Neural progenitor cell (in vitro differentiated cells): ENCODE data around the gene XPNPEP1. TPM values are rescaled to one million over a fixed set of nuclear protein-coding genes. Genes with fewer than 3 reads are reported as not detected.

Experiments
- DNase-seq: peaks from one replicate; pipeline ENCODE4 v3.0.0-alpha.2; 2016; ENCODE audit warnings: low spot score
- H2AFZ ChIP-seq: fragments of 200-600 bp; sonication (generic); replicated peaks from 2 replicates; pipeline ENCODE4 v1.6.1; 2016; ENCODE audit warnings: antibody characterized with exemption
- H3F3A ChIP-seq: fragments of 200-600 bp; sonication (generic); 2 replicates; pipeline ENCODE4 v1.6.1; 2016; ENCODE audit warnings: antibody characterized with exemption, low read depth
- H3K27ac ChIP-seq: fragments of 200-600 bp; sonication (generic); 2 replicates; pipeline ENCODE4 v1.5.1; 2016; ENCODE audit warnings: mild to moderate bottlenecking
- H3K27me3 ChIP-seq: fragments of 200-600 bp; sonication (generic); 2 replicates; pipeline ENCODE4 v1.6.1; 2016; ENCODE audit warnings: mild to moderate bottlenecking, moderate library complexity
- H3K36me3 ChIP-seq: fragments of 200-600 bp; sonication (generic); 2 replicates; pipeline ENCODE4 v1.5.1; 2016
- H3K4me1 ChIP-seq: fragments of 200-600 bp; sonication (generic); 2 replicates; pipeline ENCODE4 v1.6.1; 2016; ENCODE audit warnings: mixed run types
- H3K4me2 ChIP-seq: fragments of 200-600 bp; sonication (generic); 2 replicates; pipeline ENCODE4 v1.6.1; 2016
- H3K4me3 ChIP-seq: fragments of 200-600 bp; sonication (generic); 2 replicates; pipeline ENCODE4 v1.5.1; 2016
- H3K79me2 ChIP-seq: fragments of 200-600 bp; sonication (generic); 2 replicates; pipeline ENCODE4 v1.6.1; 2016; ENCODE audit warnings: low read depth
- H3K9ac ChIP-seq: fragments of 200-600 bp; sonication (generic); 2 replicates; pipeline ENCODE4 v1.6.1; 2016
- H3K9me3 ChIP-seq: fragments of 200-600 bp; sonication (generic); 2 replicates; pipeline ENCODE4 v1.5.1; 2016; ENCODE audit warnings: low read depth
- H4K20me1 ChIP-seq: fragments of 200-600 bp; sonication (generic); 2 replicates; pipeline ENCODE4 v1.6.1; 2016; ENCODE audit warnings: low read depth
- H3K27ac Mint-ChIP-seq: 3 replicates; pipeline ENCODE4 v1.8.0; 2021; ENCODE audit warnings: mixed read lengths
- H3K27me3 Mint-ChIP-seq: 2 replicates; pipeline ENCODE4 v1.8.0; 2022; ENCODE audit warnings: low read depth, mild to moderate bottlenecking, inconsistent platforms, moderate library complexity, mixed read lengths; ENCODE audit not compliant: insufficient read depth
- H3K36me3 Mint-ChIP-seq: 3 replicates; pipeline ENCODE4 v1.8.0; 2021; ENCODE audit warnings: mixed read lengths
- H3K4me1 Mint-ChIP-seq: 3 replicates; pipeline ENCODE4 v1.8.0; 2021; ENCODE audit warnings: mixed read lengths
- H3K4me3 Mint-ChIP-seq: 3 replicates; pipeline ENCODE4 v1.8.0; 2021; ENCODE audit warnings: mild to moderate bottlenecking, moderate library complexity, mixed read lengths
- H3K9me3 Mint-ChIP-seq: 3 replicates; pipeline ENCODE4 v1.8.0; 2020; ENCODE audit warnings: mixed read lengths
- EZH2 ChIP-seq: fragments of 200-600 bp; sonication (generic); IDR thresholded peaks from 2 replicates; pipeline ENCODE4 v1.6.1; 2017; ENCODE audit warnings: antibody characterized with exemption, mild to moderate bottlenecking, moderate library complexity
- EZH2phosphoT487 ChIP-seq: fragments of 200-600 bp; sonication (generic); IDR thresholded peaks from 2 replicates; pipeline ENCODE4 v1.6.1; 2017; ENCODE audit warnings: antibody characterized with exemption
- total RNA-seq: library from RNA; depleted of rRNA; stranded (reverse); fragments of >200 nt; gene quantifications from 2 replicates; pipeline ENCODE4 v1.2.3, GENCODE V29; 2015; ENCODE audit warnings: low replicate concordance
- TF ChIP-seq, protein P1 (sequence below): fragments of 200-600 bp; sonication (generic); IDR thresholded peaks from 2 replicates; pipeline ENCODE4 v1.5.1; 2017; ENCODE audit warnings: antibody characterized with exemption, mild to moderate bottlenecking

XPNPEP1 gene
- total RNA-seq, 1 donor from 2014 or later, result 113 TPM

GRCh38 chr10:109899356-109900331 lies 23.7 kb downstream of the XPNPEP1 start:
- Histone ChIP-seq H3K79me2 (peaks cover 12% of the 10 kb centered on the region), H3K36me3 (peaks cover 5% of the 10 kb centered on the region), H3F3A (no peaks in the 10 kb centered on the region), H3K9me3 (no peaks in the 10 kb centered on the region), H3K4me2 (no peak overlapping the region), H3K27me3 (no peaks in the 10 kb centered on the region), H4K20me1 (no peaks in the 10 kb centered on the region), H3K27ac (no peak overlapping the region), H3K4me3 (no peak overlapping the region), H3K4me1 (peaks cover 5% of the 10 kb centered on the region), H3K9ac (no peak overlapping the region), H2AFZ (no peak overlapping the region)
- H3K4me1 Mint-ChIP-seq, result peaks cover 14% of the 10 kb centered on the region
- DNase-seq, result no peak
- TF ChIP-seq EZH2 (no peak), EZH2phosphoT487 (no peak)
- TF ChIP-seq, protein P1, sequence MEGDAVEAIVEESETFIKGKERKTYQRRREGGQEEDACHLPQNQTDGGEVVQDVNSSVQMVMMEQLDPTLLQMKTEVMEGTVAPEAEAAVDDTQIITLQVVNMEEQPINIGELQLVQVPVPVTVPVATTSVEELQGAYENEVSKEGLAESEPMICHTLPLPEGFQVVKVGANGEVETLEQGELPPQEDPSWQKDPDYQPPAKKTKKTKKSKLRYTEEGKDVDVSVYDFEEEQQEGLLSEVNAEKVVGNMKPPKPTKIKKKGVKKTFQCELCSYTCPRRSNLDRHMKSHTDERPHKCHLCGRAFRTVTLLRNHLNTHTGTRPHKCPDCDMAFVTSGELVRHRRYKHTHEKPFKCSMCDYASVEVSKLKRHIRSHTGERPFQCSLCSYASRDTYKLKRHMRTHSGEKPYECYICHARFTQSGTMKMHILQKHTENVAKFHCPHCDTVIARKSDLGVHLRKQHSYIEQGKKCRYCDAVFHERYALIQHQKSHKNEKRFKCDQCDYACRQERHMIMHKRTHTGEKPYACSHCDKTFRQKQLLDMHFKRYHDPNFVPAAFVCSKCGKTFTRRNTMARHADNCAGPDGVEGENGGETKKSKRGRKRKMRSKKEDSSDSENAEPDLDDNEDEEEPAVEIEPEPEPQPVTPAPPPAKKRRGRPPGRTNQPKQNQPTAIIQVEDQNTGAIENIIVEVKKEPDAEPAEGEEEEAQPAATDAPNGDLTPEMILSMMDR, result no peak
- H3K27ac Mint-ChIP-seq, result no peak overlapping the region
- peaks cover 2% of the 10 kb centered on the region for H3K27me3 Mint-ChIP-seq
- peaks cover 31% of the 10 kb centered on the region for H3K36me3 Mint-ChIP-seq
- no peak overlapping the region for H3K4me3 Mint-ChIP-seq
- H3K9me3 Mint-ChIP-seq, result peaks cover 2% of the 10 kb centered on the region

GRCh38 chr10:109898666-109899355 lies 24.5 kb downstream of the XPNPEP1 start:
- Histone ChIP-seq H3K79me2 (peaks cover 12% of the 10 kb centered on the region), H3K4me3 (no peak overlapping the region), H3K4me1 (peaks cover 13% of the 10 kb centered on the region), H3F3A (peaks cover under 1% of the 10 kb centered on the region), H4K20me1 (peaks cover under 1% of the 10 kb centered on the region), H3K4me2 (no peak overlapping the region), H2AFZ (no peak overlapping the region), H3K9me3 (no peaks in the 10 kb centered on the region), H3K27ac (no peak overlapping the region), H3K36me3 (peaks cover 5% of the 10 kb centered on the region), H3K27me3 (no peaks in the 10 kb centered on the region), H3K9ac (no peak overlapping the region)
- no peak for DNase-seq
- peaks cover 11% of the 10 kb centered on the region for H3K4me1 Mint-ChIP-seq
- peaks cover 2% of the 10 kb centered on the region for H3K9me3 Mint-ChIP-seq
- TF ChIP-seq EZH2phosphoT487 (no peak), EZH2 (no peak)
- TF ChIP-seq, protein P1, result no peak
- peaks cover 2% of the 10 kb centered on the region for H3K27me3 Mint-ChIP-seq
- no peak overlapping the region for H3K27ac Mint-ChIP-seq
- H3K36me3 Mint-ChIP-seq, result peaks cover 27% of the 10 kb centered on the region
- no peak overlapping the region for H3K4me3 Mint-ChIP-seq

- Histone ChIP-seq H3K27me3 (no peaks in the 10 kb centered on the region), H3K4me2 (no peak overlapping the region), H4K20me1 (peaks cover 7% of the 10 kb centered on the region), H3F3A (peaks cover 9% of the 10 kb centered on the region), H3K9me3 (no peaks in the 10 kb centered on the region), H3K4me3 (no peak overlapping the region), H3K27ac (no peak overlapping the region), H2AFZ (no peak overlapping the region), H3K36me3 (peaks cover 5% of the 10 kb centered on the region), H3K79me2 (peaks cover 12% of the 10 kb centered on the region), H3K9ac (no peak overlapping the region), H3K4me1 (peaks cover 21% of the 10 kb centered on the region)
- H3K9me3 Mint-ChIP-seq, result peaks cover 2% of the 10 kb centered on the region
- no peak overlapping the region for H3K4me3 Mint-ChIP-seq
- TF ChIP-seq EZH2 (no peak), EZH2phosphoT487 (no peak)
- TF ChIP-seq, protein P1, result no peak
- peaks cover 2% of the 10 kb centered on the region for H3K27me3 Mint-ChIP-seq
- peaks cover 27% of the 10 kb centered on the region for H3K36me3 Mint-ChIP-seq
- no peak overlapping the region for H3K27ac Mint-ChIP-seq
- no peak for DNase-seq
- peaks cover 14% of the 10 kb centered on the region for H3K4me1 Mint-ChIP-seq
Observed at GRCh38 chr10:109898007-109898406, 25.3 kb downstream of the XPNPEP1 start.
